Vagina (tissue), 2 donors: ENCODE measurements around the gene CLIC5. TPM values are rescaled to one million over a fixed set of nuclear protein-coding genes. Genes with fewer than 3 reads are reported as not detected.

ENCODE experiments used
- DNase-seq, 2 donors: peaks; one replicate each; pipeline ENCODE4 v3.0.0-alpha.2; 2017; ENCODE audit errors: extremely low spot score in 2 of 2
- H3K27ac ChIP-seq: fragments of 200-600 bp; sonication (generic); one replicate; pipeline ENCODE4 v1.5.1; 2019
- H3K27me3 ChIP-seq: fragments of 200-600 bp; sonication (generic); one replicate; pipeline ENCODE4 v1.5.1; 2019
- H3K36me3 ChIP-seq, 2 donors: fragments of 200-600 bp; sonication (generic); one replicate each; pipeline ENCODE4 v1.5.1; 2017 to 2019
- H3K4me1 ChIP-seq: fragments of 200-600 bp; sonication (generic); one replicate; pipeline ENCODE4 v1.5.1; 2019
- H3K4me3 ChIP-seq, 2 donors: fragments of 200-600 bp; sonication (generic); 1 replicate in 1 of 2; 2 replicates in 1 of 2; pipeline ENCODE4 v1.5.1; 2016 to 2019
- H3K9me3 ChIP-seq: fragments of 200-600 bp; sonication (generic); one replicate; pipeline ENCODE4 v1.5.1; 2019
- POLR2A ChIP-seq, 2 donors: fragments of 450-650 bp; IDR thresholded peaks; one replicate each; pipeline ENCODE4 v1.6.1; 2017; ENCODE audit warnings: antibody characterized with exemption in 2 of 2, mild to moderate bottlenecking in 2 of 2, moderate library complexity in 2 of 2
- POLR2AphosphoS5 ChIP-seq, 2 donors: sonication (generic); formaldehyde crosslinking; IDR thresholded peaks; one replicate each; pipeline ENCODE4 v1.9.0; 2017; ENCODE audit warnings: antibody characterized with exemption in 2 of 2, mild to moderate bottlenecking in 2 of 2, low read depth in 1 of 2; ENCODE audit not compliant: insufficient read depth in 1 of 2
- intact Hi-C: fragments of 100-400 bp; cut with DNase I; formaldehyde crosslinking; loops from one replicate; pipeline ENCODE4 v1.15.1; 2023
- total RNA-seq: library from RNA; depleted of rRNA; stranded (reverse); fragments of >200 nt; gene quantifications from one replicate; pipeline ENCODE4 v1.2.3, GENCODE V29; 2016
- TF ChIP-seq, protein P1 (sequence below), 3 experiments: fragments of 450-650 bp in 2 of 3; fragments of 200-600 bp in 1 of 3; sonication (generic) in 1 of 3; IDR thresholded peaks; one replicate each; pipeline ENCODE4 v1.5.1; 2017 to 2019; ENCODE audit warnings: antibody characterized with exemption in 3 of 3, mild to moderate bottlenecking in 2 of 3, moderate library complexity in 2 of 3

Gene CLIC5
- total RNA-seq, 1 donor from 2014 or later, result 3.4 TPM

DNA sequence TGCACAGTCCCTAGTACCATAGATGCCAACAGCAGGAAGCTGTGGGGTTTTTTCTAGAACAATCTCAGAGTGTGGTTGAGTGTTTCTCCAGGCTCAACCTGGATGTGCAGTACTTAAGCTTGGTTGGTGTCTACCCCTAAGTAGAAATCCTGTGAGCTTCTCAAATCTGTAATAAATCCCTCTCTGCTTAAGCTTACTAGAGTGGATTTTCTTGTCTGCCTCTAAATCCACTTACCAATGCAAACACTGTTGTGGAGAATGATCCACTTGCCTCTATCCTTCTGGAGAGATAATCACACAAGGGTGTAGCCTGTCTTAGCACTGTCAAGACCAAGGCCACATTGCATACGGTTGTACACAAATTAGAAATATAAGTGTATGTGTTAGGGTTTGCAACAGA, 43.3 kb upstream of the CLIC5 start:
- TF ChIP-seq, protein P1, sequence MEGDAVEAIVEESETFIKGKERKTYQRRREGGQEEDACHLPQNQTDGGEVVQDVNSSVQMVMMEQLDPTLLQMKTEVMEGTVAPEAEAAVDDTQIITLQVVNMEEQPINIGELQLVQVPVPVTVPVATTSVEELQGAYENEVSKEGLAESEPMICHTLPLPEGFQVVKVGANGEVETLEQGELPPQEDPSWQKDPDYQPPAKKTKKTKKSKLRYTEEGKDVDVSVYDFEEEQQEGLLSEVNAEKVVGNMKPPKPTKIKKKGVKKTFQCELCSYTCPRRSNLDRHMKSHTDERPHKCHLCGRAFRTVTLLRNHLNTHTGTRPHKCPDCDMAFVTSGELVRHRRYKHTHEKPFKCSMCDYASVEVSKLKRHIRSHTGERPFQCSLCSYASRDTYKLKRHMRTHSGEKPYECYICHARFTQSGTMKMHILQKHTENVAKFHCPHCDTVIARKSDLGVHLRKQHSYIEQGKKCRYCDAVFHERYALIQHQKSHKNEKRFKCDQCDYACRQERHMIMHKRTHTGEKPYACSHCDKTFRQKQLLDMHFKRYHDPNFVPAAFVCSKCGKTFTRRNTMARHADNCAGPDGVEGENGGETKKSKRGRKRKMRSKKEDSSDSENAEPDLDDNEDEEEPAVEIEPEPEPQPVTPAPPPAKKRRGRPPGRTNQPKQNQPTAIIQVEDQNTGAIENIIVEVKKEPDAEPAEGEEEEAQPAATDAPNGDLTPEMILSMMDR (IDR thresholded peaks at IDR 0.05), result no peak
- no peak for TF ChIP-seq POLR2AphosphoS5 (IDR thresholded peaks at IDR 0.05; ENCODE audit: insufficient read depth in 1 of 2, low read depth in 1 of 2)
- no peak for TF ChIP-seq POLR2A (IDR thresholded peaks at IDR 0.05)
- H3K4me3 ChIP-seq, result no peak overlapping the region
- no peaks in the 10 kb centered on the region for H3K4me1 ChIP-seq
- no peaks in the 10 kb centered on the region for H3K27me3 ChIP-seq
- intact Hi-C loops, result no loop called here
- H3K27ac ChIP-seq, result no peak overlapping the region
- H3K9me3 ChIP-seq, result no peaks in the 10 kb centered on the region
- DNase-seq, result no peak
- H3K36me3 ChIP-seq, result no peaks in the 10 kb centered on the region

DNA sequence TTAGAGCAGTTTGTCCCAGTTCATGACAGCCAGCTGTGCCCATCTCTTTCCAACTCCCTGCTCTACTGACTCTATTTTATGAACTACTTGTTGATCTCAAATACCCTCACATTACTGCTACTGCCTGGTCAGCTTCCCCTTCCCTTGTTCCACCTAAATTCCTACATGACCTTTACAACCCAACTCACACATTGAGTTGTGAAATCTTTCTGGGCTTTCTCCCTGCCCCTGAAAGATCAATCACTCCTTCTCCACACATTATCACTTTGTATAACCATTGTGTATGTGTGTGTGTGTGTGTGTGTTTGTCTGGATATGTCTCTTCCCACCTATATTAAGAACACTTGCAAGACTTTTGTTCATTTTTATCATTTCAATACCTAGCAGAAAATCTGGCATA, 42.1 kb upstream of the CLIC5 start:
- intact Hi-C loops, result no loop called here
- TF ChIP-seq POLR2AphosphoS5 (IDR thresholded peaks at IDR 0.05; ENCODE audit: insufficient read depth in 1 of 2, low read depth in 1 of 2) (no peak), POLR2A (IDR thresholded peaks at IDR 0.05) (no peak)
- TF ChIP-seq, protein P1 (IDR thresholded peaks at IDR 0.05), result no peak
- no peak for DNase-seq
- no peaks in the 10 kb centered on the region for H3K9me3 ChIP-seq
- no peaks in the 10 kb centered on the region for H3K36me3 ChIP-seq
- H3K4me3 ChIP-seq, result no peak overlapping the region
- H3K27me3 ChIP-seq, result no peaks in the 10 kb centered on the region
- H3K4me1 ChIP-seq, result peaks cover 8% of the 10 kb centered on the region
- H3K27ac ChIP-seq, result no peak overlapping the region

DNA sequence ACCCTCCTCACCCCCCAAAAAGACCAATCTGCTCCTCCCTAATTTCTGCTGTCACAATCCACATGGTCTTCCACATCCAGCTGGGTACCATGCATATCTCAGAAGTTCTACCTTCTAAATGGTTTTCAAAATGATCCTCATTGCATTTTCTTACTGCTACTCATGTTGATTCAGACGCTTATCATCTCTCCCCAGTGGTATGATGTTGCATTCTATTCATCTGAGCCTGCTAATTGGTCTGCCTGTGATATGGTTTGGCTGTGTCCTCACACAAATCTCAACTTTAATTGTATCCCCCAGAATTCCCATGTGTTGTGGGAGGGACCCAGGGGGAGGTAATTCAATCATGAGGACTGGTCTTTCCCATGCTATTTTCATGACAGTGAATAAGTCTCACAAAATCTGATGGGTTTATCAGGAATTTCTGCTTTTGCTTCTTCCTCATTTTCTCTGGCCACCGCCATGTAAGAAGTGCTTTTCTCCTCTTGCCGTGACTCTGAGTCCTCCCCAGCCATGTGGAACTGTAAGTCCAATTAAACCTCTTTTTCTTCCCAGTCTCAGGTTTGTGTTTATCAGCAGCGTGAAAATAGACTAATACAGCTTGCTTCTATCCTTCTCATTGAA, 41.4 kb upstream of the CLIC5 start:
- TF ChIP-seq POLR2AphosphoS5 (IDR thresholded peaks at IDR 0.05; ENCODE audit: insufficient read depth in 1 of 2, low read depth in 1 of 2) (no peak), POLR2A (IDR thresholded peaks at IDR 0.05) (no peak)
- TF ChIP-seq, protein P1 (IDR thresholded peaks at IDR 0.05), result no peak
- no peak overlapping the region for H3K4me3 ChIP-seq
- intact Hi-C loops, result no loop called here
- DNase-seq, result no peak
- H3K36me3 ChIP-seq, result no peaks in the 10 kb centered on the region
- no peaks in the 10 kb centered on the region for H3K27me3 ChIP-seq
- H3K9me3 ChIP-seq, result no peaks in the 10 kb centered on the region
- H3K27ac ChIP-seq, result no peak overlapping the region
- H3K4me1 ChIP-seq, result peaks cover 14% of the 10 kb centered on the region

DNA sequence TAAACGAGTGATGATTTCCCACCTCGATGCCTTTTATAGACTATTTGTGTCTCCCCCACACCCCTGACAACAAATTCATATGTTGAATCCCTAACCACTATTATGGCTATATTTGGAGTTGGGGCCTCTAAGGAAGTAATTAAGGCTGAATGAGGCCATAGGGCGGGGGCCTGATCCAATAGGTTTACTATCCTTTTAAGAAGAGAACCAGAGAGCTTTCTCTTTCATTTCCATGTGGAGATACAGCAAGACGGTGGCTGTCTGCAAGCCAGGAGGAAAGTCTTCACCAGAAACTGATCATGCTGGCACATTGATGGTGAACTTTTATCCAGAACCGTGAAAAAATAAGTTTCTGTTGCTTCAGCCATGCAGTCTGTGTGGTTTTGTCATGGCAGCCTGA, 38.9 kb upstream of the CLIC5 start:
- intact Hi-C loops, result no loop called here
- TF ChIP-seq, protein P1 (IDR thresholded peaks at IDR 0.05), result no peak
- TF ChIP-seq POLR2A (IDR thresholded peaks at IDR 0.05), result no peak
- no peak for TF ChIP-seq POLR2AphosphoS5 (IDR thresholded peaks at IDR 0.05; ENCODE audit: insufficient read depth in 1 of 2, low read depth in 1 of 2)
- peaks cover 19% of the 10 kb centered on the region for H3K4me1 ChIP-seq
- no peaks in the 10 kb centered on the region for H3K36me3 ChIP-seq
- no peak for DNase-seq
- H3K9me3 ChIP-seq, result no peaks in the 10 kb centered on the region
- no peaks in the 10 kb centered on the region for H3K27me3 ChIP-seq
- no peak overlapping the region for H3K27ac ChIP-seq
- H3K4me3 ChIP-seq, result no peak overlapping the region

DNA sequence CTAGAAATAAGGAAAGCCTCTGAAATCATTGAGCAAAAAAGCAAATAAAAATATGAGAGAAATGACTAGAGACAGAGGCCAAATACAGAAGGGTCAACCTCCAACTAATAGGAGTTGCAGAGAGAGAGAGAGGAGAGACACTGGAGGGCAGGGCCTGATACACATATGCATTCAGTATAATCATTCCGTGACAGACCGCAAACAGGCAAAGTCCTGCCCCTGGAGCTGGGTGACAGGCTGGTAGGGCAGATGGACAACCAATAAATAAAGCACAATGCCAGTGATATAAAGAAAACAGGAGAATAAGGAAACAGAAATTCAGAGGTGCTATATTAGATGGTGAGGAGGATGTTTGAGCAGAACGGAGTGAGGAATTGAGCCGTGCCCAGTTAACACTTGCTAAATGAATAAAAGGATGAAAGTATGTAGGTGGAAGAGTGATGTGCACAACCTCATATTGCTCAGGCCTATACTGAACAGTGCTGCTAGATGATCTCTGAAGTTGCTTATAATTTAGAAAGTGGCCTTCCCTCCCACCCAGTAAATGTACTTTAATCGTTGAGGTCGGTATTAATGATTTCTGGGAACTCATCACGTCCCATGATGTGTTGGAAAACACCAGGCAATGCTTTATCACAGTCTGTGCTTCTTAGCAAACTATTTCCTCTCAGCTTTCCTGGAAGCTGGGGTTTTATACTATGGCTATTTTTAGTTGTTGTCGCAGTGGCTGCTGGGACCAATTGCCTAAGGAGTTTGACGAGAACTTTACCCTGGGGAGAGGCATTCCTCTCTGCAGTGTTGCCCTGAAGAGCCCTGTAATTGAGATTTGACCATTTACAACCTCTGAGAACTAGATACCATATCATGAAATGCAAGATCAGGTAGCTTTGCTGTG, 37.6 kb upstream of the CLIC5 start:
- TF ChIP-seq POLR2AphosphoS5 (IDR thresholded peaks at IDR 0.05; ENCODE audit: insufficient read depth in 1 of 2, low read depth in 1 of 2), result peak in 1 of 2 donors; percentile 63
- TF ChIP-seq, protein P1 (IDR thresholded peaks at IDR 0.05), result no peak
- TF ChIP-seq POLR2A (IDR thresholded peaks at IDR 0.05), result no peak
- DNase-seq, result no peak
- no peaks in the 10 kb centered on the region for H3K9me3 ChIP-seq
- intact Hi-C loops, result no loop called here
- H3K4me1 ChIP-seq, result peaks cover 19% of the 10 kb centered on the region
- H3K4me3 ChIP-seq, result no peak overlapping the region
- H3K36me3 ChIP-seq, result no peaks in the 10 kb centered on the region
- peak overlapping the region; percentile 57 for H3K27ac ChIP-seq
- no peaks in the 10 kb centered on the region for H3K27me3 ChIP-seq
